ENCODE results near the gene CPTP. TPM values are rescaled to one million over a fixed set of nuclear protein-coding genes. Genes with fewer than 3 reads are reported as not detected.

CPTP gene
- polyA plus RNA-seq, 3 donors, result 6.4 to 7.7 (median 7.4) TPM

DNA sequence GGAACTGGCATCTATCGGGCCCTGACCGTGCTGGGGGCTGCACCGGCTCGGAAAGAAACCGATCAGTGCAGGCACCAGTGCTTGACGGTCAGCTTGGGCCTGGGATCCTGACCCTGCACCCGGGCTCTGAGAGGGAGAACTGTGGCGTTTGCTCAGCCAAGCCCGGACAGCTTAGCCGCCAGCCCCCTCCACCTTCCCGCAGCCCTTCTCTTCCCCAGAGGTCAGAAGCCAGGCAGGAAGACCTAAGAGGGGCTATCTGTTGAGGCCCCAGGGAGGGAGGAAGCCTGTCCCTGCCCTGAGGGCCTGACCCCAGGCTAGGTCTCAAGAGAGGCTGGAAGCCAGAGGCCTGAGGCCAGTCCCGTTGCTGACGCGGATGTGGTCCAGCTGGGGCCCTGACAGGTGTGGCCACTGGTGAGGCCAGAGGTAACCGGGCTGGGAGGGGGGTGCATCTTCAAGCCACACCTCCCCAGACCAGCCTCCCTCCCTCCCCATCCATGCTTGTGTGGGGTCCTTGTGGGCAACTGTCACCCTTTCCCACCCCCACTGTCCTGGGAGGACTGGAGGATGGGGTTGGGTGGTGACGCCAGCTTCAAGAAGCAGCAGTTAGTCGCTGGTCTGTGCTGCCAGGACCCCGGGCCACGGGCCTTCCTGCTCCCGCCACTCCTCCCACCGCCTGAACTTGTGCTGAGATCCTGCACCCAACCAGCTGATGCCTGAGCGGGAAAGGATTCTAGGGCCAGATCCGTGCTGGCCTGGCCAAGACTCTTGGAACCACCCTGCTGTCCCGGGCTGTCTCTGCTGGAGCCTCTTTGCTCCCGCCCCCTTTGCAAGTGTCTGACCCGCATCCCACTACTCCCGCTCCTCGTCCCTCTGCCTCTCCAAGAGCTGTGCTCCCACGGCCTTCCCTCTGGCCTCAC lies 27.2 kb downstream of the CPTP start:
- intact Hi-C loops (cut with micrococcal nuclease), result no loop called here
- Histone ChIP-seq H3K4me2 (replicated peaks; ENCODE audit: extremely low read depth, low read length, poor library complexity, severe bottlenecking) (peak overlapping the region; percentile 15), H2AFZ (ENCODE audit: insufficient read depth, low read depth, low read length, poor library complexity, severe bottlenecking) (no peak overlapping the region), H3K79me2 (ENCODE audit: insufficient read depth, low read length) (peaks cover 17% of the 10 kb centered on the region), H4K20me1 (ENCODE audit: insufficient read depth, low read length) (peaks cover 14% of the 10 kb centered on the region), H3K4me3 (replicated peaks in 1 of 3; ENCODE audit: low read depth in 2 of 3, low read length in 3 of 3) (no peak overlapping the region), H3K9me3 (replicated peaks in 1 of 2; ENCODE audit: control insufficient read depth in 1 of 2, insufficient read depth in 1 of 2, low read length in 2 of 2) (no peaks in the 10 kb centered on the region), H3K36me3 (replicated peaks in 1 of 2; ENCODE audit: control insufficient read depth in 1 of 2, insufficient read depth in 2 of 2, low read length in 2 of 2) (no peaks in the 10 kb centered on the region), H3K27ac (ENCODE audit: low read depth in 1 of 2, low read length in 2 of 2) (no peak overlapping the region), H3K9ac (ENCODE audit: insufficient read depth, low read length, poor library complexity, severe bottlenecking) (no peak overlapping the region), H3K4me1 (ENCODE audit: control insufficient read depth in 1 of 2, insufficient read depth in 2 of 2, low read length in 2 of 2) (peaks cover 11 to 17% of the 10 kb centered on the region in 2 donors), H3K27me3 (ENCODE audit: control insufficient read depth in 2 of 2, insufficient read depth in 2 of 2, low read length in 2 of 2) (peaks cover 11 to 38% of the 10 kb centered on the region in 2 donors)
- H3K9me3 Mint-ChIP-seq, result peaks cover 0 to 10% (median 4%) of the 10 kb centered on the region in 7 donors
- peak overlapping the region; percentile 57 to 69 for H3K4me3 Mint-ChIP-seq
- H3K27me3 Mint-ChIP-seq (ENCODE audit: low read depth in 3 of 3), result peaks cover 30 to 66% (median 43%) of the 10 kb centered on the region in 3 donors
- TF ChIP-seq, protein P1, sequence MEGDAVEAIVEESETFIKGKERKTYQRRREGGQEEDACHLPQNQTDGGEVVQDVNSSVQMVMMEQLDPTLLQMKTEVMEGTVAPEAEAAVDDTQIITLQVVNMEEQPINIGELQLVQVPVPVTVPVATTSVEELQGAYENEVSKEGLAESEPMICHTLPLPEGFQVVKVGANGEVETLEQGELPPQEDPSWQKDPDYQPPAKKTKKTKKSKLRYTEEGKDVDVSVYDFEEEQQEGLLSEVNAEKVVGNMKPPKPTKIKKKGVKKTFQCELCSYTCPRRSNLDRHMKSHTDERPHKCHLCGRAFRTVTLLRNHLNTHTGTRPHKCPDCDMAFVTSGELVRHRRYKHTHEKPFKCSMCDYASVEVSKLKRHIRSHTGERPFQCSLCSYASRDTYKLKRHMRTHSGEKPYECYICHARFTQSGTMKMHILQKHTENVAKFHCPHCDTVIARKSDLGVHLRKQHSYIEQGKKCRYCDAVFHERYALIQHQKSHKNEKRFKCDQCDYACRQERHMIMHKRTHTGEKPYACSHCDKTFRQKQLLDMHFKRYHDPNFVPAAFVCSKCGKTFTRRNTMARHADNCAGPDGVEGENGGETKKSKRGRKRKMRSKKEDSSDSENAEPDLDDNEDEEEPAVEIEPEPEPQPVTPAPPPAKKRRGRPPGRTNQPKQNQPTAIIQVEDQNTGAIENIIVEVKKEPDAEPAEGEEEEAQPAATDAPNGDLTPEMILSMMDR (IDR thresholded peaks at IDR 0.05), result no peak
- no peak for DNase-seq
- WGBS (ENCODE audit: insufficient coverage), result 85% methylated on average over 22 of the region's 29 CpGs
- no peak overlapping the region for H3K27ac Mint-ChIP-seq
- peaks cover 0 to 6% of the 10 kb centered on the region in 2 donors for H3K36me3 Mint-ChIP-seq
- peaks cover 14% of the 10 kb centered on the region for H3K4me1 Mint-ChIP-seq

DNA sequence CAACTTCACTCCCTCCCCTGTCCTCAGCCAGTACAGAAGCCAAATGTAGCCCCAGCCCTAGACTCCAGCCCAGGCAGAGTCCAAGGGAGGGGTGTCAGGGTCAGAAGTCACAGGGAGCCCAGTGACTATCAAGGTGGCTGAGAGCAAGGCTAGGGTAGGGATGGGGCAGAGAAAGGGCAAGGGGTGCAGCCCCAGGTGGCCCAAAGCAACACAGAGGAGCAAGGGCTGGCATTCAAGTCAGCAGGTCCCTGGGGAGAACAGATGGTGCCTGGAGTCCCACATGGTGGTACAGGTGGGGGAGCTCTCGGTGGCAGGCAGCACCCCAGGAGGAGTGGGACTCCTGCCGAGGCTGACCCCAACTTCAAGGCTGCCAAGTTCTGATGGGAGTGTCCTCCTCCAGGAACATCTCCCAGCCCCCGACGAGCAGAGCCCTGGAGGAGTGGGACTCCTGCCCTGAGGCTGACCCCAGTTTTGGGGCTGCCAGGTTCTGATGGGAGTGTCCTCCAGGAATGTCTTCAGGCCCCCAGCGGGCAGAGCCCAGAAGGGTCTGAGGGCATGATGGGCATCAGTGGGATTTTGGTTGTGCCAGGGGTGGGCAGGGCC lies 28.3 kb downstream of the CPTP start:
- no peak for DNase-seq
- Mint-ChIP-seq H3K27ac (no peak overlapping the region), H3K9me3 (peaks cover 0 to 10% (median 4%) of the 10 kb centered on the region in 7 donors), H3K36me3 (peaks cover 0 to 6% of the 10 kb centered on the region in 2 donors), H3K4me1 (peaks cover 6% of the 10 kb centered on the region), H3K27me3 (ENCODE audit: low read depth in 3 of 3) (peaks cover 39 to 72% (median 50%) of the 10 kb centered on the region in 3 donors), H3K4me3 (peak overlapping the region in 1 of 2 donors; percentile 69)
- H3K9ac ChIP-seq (ENCODE audit: insufficient read depth, low read length, poor library complexity, severe bottlenecking), result no peak overlapping the region
- peaks cover 6% of the 10 kb centered on the region for H4K20me1 ChIP-seq (ENCODE audit: insufficient read depth, low read length)
- peaks cover 11 to 49% of the 10 kb centered on the region in 2 donors for H3K27me3 ChIP-seq (ENCODE audit: control insufficient read depth in 2 of 2, insufficient read depth in 2 of 2, low read length in 2 of 2)
- no peak overlapping the region for H3K4me3 ChIP-seq (replicated peaks in 1 of 3; ENCODE audit: low read depth in 2 of 3, low read length in 3 of 3)
- peaks cover 6% of the 10 kb centered on the region for H3K79me2 ChIP-seq (ENCODE audit: insufficient read depth, low read length)
- no peak overlapping the region for H3K27ac ChIP-seq (ENCODE audit: low read depth in 1 of 2, low read length in 2 of 2)
- no peak overlapping the region for H2AFZ ChIP-seq (ENCODE audit: insufficient read depth, low read depth, low read length, poor library complexity, severe bottlenecking)
- intact Hi-C loops (cut with micrococcal nuclease), result no loop called here
- H3K4me2 ChIP-seq (replicated peaks; ENCODE audit: extremely low read depth, low read length, poor library complexity, severe bottlenecking), result no peak overlapping the region
- 42% methylated on average over 3 of the region's 5 CpGs for WGBS (ENCODE audit: insufficient coverage)
- H3K9me3 ChIP-seq (replicated peaks in 1 of 2; ENCODE audit: control insufficient read depth in 1 of 2, insufficient read depth in 1 of 2, low read length in 2 of 2), result no peaks in the 10 kb centered on the region
- TF ChIP-seq, protein P1 (IDR thresholded peaks at IDR 0.05), result no peak
- H3K36me3 ChIP-seq (replicated peaks in 1 of 2; ENCODE audit: control insufficient read depth in 1 of 2, insufficient read depth in 2 of 2, low read length in 2 of 2), result no peaks in the 10 kb centered on the region
- peaks cover 6 to 9% of the 10 kb centered on the region in 2 donors for H3K4me1 ChIP-seq (ENCODE audit: control insufficient read depth in 1 of 2, insufficient read depth in 2 of 2, low read length in 2 of 2)
